Esophagus squamous epithelium (tissue), 4 donors: Measurements from ENCODE around the gene MRPS33.

Source experiments
- CTCF ChIP-seq, 6 experiments: fragments of 450-650 bp in 4 of 6; fragments of 200-600 bp in 2 of 6; sonication (generic) in 2 of 6; IDR thresholded peaks; one replicate each; pipeline ENCODE4 v1.5.1; 2016 to 2019; ENCODE audit warnings: antibody characterized with exemption in 6 of 6, mild to moderate bottlenecking in 4 of 6, moderate library complexity in 4 of 6
- POLR2A ChIP-seq, 4 donors: fragments of 450-650 bp; IDR thresholded peaks; one replicate each; pipeline ENCODE4 v1.6.1; 2017; ENCODE audit warnings: antibody characterized with exemption in 4 of 4, mild to moderate bottlenecking in 4 of 4, moderate library complexity in 3 of 4

GRCh38 chr7:140972876-140973829 lies 41.6 kb downstream of the MRPS33 start:
- TF ChIP-seq CTCF (IDR thresholded peaks at IDR 0.05) (no peak), POLR2A (IDR thresholded peaks at IDR 0.05) (no peak)
